HG03432 (cell line): ENCODE results near the gene PLEKHJ1.
"Not testable (repeated sequence)": the region's sequence is repeated elsewhere in the genome, so short reads cannot be mapped to it uniquely, and the experiment has no call there.

Source experiments
- ATAC-seq: cut with Tn5 transposase; IDR thresholded peaks from one replicate; pipeline ENCODE4 v1.9.1; 2021; ENCODE audit warnings: mild to moderate bottlenecking, moderate library complexity; ENCODE audit not compliant: unreplicated experiment

The PLEKHJ1 gene

GRCh38 chr19:2201473-2202148 lies 34.5 kb downstream of the PLEKHJ1 start:
- no peak for ATAC-seq

GRCh38 chr19:2200624-2201294 lies 35.4 kb downstream of the PLEKHJ1 start:
- ATAC-seq = not testable (repeated sequence)

GRCh38 chr19:2199861-2200623 lies 36.1 kb downstream of the PLEKHJ1 start:
- ATAC-seq = no peak

GRCh38 chr19:2199215-2199614 lies 36.9 kb downstream of the PLEKHJ1 start:
- ATAC-seq = no peak

- ATAC-seq = no peak
Observed at GRCh38 chr19:2198317-2198716, 37.8 kb downstream of the PLEKHJ1 start.

GRCh38 chr19:2197270-2197669 lies 38.9 kb downstream of the PLEKHJ1 start:
- ATAC-seq = no peak

- ATAC-seq = no peak
Observed at GRCh38 chr19:2195914-2196313, 40.2 kb downstream of the PLEKHJ1 start.

GRCh38 chr19:2195361-2195760 lies 40.8 kb downstream of the PLEKHJ1 start:
- ATAC-seq = no peak

GRCh38 chr19:2194513-2195078 lies 41.5 kb downstream of the PLEKHJ1 start:
- ATAC-seq = no peak

- ATAC-seq = no peak
Observed at GRCh38 chr19:2193807-2194206, 42.3 kb downstream of the PLEKHJ1 start.

GRCh38 chr19:2192862-2193261 lies 43.3 kb downstream of the PLEKHJ1 start:
- no peak for ATAC-seq

- no peak for ATAC-seq
Observed at GRCh38 chr19:2191456-2192310, 44.4 kb downstream of the PLEKHJ1 start.

GRCh38 chr19:2190848-2191455 lies 45.2 kb downstream of the PLEKHJ1 start:
- no peak for ATAC-seq

GRCh38 chr19:2189880-2190279 lies 46.2 kb downstream of the PLEKHJ1 start:
- no peak for ATAC-seq

- no peak for ATAC-seq
Observed at GRCh38 chr19:2188708-2189385, 47.3 kb downstream of the PLEKHJ1 start.

GRCh38 chr19:2187159-2187558 lies 49.0 kb downstream of the PLEKHJ1 start:
- no peak for ATAC-seq

GRCh38 chr19:2186071-2186846 lies 49.9 kb downstream of the PLEKHJ1 start:
- no peak for ATAC-seq

- no peak for ATAC-seq
Observed at GRCh38 chr19:2185734-2186070, 50.4 kb downstream of the PLEKHJ1 start.

- ATAC-seq = no peak
Observed at GRCh38 chr19:2184422-2184975, 51.6 kb downstream of the PLEKHJ1 start.
